ENCODE results near the gene ID3. TPM values are rescaled to one million over a fixed set of nuclear protein-coding genes. Genes with fewer than 3 reads are reported as not detected.
A peak's percentile ranks its signal among the peaks of the same experiment; 100 is the strongest.

ID3 gene
- total RNA-seq, 1 donor from 2014 or later: 13.5 TPM

GRCh38 chr1:23566304-23566703 lies 7.0 kb upstream of the ID3 start:
- no peak for DNase-seq (ENCODE audit: low read depth)

GRCh38 chr1:23565776-23566175 lies 6.5 kb upstream of the ID3 start:
- no peak for DNase-seq (ENCODE audit: low read depth)

DNA sequence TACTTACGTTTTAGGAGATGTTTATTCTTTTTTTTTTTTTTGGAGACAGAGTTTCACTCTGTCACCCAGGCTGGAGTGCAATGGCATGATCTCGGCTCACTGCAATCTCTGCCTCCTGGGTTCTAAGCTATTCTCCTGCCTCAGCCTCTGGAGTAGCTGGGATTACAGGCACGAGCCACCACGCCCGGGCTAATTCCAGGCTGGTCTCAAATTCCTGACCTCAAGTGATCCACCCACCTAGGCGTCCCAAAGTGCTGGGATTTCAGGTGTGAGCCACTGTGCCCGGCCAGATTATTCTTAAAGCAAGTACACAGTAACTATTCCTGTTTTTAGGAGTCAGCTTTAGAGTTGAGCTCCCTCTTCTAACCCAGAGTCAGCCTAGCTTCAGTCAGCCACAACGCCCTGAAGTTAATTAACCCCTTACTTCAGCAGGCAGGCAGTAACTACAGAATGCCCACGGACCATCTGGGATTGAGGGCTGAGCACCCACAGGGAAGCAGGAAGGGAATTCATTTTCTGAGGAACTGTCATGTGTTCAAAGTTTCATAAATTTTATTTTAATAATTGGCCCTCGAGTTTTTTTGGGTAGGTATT lies 5.3 kb upstream of the ID3 start:
- peak; percentile 19 for DNase-seq (ENCODE audit: low read depth)

DNA sequence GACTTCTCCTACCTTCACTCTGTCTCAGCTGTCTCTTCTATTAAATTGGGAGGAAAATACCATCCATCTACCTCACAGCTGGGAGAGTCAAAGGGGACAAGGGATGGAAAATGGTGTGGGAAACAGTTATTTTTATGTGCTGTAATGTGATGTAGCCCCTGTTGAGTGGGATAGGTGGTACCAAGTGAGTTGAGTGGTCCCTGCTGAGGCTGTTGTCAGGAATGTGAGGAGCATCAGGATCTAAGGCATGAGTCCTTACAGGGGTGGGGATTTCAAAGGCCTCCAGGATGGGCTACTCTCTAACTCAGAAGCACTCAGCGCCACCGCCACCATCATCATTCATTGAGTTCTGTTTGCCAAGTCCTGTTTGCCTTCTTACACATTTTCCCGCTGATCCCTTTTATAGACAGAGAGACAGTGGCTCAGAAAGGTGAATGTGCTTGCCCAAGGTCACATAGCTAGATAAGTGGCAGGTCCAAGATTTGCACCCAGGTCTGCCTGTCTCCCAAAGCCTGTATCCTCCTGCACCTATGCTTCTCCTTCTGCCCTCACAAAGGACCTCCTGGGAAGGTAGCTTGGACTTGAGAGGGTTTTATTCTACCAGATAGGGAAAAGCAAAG lies 4.6 kb upstream of the ID3 start:
- DNase-seq (ENCODE audit: low read depth): no peak

DNA sequence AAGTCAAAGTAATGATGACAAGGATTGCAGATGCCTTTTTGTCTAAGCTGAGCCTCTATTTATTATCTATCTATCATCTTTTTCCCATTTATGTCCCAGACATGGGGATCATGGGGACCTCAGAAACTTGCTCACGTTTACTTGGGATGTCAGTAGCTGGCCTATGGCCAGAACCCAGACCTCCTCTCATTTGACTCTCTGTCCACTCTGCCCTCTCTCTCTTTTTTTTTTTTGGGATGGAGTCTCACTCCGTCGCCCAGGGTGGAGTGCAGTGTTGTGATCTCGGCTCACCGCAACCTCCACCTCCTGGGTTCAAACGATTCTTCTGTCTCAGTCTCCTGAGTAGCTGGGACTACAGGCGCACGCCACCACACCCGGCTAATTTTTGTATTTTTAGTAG lies 3.7 kb upstream of the ID3 start:
- no peak for DNase-seq (ENCODE audit: low read depth)

DNA sequence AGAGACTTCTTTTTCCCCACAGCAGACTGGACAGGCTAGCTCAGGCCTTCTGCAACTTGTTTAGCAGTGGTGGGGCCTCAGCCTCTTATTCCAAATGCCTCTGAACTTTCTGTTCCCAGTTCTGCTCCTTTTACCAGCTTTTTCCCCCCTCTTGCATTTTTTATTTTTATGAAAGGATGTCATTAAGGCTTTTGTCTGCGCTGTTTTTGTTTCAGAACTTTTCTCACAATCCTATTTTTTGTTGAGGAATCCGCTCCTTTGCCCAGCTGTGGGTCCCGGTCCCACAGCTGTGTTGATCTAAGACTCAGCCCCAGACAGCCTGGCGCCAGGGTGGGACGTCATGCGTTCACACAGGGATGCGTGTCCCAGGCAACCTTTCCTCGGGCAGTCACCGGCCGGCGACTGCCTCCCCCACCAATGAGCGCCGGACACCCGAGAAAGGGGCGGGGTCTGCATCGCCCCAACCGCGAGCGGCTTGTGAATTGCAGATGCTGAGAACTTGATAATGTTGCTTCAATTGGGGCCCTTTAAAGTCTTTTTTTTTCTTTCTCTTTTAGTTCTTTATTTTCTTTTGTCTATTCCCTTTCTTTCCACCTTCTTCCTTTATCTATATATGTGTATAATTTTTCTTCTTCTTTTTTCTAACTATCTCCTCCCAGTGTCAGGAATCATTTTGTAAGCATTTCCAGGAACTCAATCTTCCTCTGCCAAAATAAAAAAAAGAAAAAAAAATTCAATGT lies 3.0 kb upstream of the ID3 start:
- DNase-seq (ENCODE audit: low read depth): peak; percentile 95

- DNase-seq (ENCODE audit: low read depth): no peak
These were observed 2.5 kb upstream of the ID3 start for GRCh38 chr1:23561813-23562100.

DNA sequence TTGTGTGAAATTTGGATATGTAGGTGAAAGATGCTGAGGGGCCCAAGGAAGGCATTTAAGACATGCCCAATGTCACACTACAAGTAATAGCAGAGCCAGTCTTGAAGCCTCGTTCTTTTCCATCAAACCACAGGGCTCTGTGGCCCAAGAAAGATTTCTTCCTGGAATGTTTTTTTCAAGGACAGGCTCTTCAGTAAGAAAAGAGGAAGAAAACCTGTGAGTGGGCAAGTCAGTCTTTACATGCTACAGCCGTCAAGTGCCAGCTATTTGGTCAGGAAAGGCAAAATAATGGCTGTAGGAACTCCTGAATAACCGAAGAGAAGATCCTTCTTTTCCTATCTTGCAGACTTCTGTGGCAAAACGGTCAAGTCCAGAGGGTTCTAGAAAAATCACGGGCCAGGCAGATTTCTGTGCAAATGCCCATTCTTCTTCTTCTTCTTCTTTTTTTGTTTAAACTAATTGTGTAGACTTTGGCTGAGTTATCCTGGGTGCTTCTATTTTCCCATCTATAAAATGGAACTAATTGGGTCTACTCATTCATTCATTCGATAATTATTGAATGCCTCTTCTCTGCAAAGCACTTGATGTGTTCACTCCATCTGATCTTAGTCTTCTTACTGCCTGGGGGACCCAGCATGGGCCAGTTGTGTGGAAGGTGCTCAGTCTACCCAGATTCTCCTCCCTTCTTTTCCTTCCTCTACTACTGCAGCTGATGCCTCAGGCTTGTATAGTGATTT lies 1.9 kb upstream of the ID3 start:
- no peak for DNase-seq (ENCODE audit: low read depth)

GRCh38 chr1:23559985-23560741 lies 862 bp upstream of the ID3 start:
- DNase-seq (ENCODE audit: low read depth): peak; percentile 26

GRCh38 chr1:23558872-23559135 lies 497 bp downstream of the ID3 start:
- DNase-seq (ENCODE audit: low read depth): no peak

DNA sequence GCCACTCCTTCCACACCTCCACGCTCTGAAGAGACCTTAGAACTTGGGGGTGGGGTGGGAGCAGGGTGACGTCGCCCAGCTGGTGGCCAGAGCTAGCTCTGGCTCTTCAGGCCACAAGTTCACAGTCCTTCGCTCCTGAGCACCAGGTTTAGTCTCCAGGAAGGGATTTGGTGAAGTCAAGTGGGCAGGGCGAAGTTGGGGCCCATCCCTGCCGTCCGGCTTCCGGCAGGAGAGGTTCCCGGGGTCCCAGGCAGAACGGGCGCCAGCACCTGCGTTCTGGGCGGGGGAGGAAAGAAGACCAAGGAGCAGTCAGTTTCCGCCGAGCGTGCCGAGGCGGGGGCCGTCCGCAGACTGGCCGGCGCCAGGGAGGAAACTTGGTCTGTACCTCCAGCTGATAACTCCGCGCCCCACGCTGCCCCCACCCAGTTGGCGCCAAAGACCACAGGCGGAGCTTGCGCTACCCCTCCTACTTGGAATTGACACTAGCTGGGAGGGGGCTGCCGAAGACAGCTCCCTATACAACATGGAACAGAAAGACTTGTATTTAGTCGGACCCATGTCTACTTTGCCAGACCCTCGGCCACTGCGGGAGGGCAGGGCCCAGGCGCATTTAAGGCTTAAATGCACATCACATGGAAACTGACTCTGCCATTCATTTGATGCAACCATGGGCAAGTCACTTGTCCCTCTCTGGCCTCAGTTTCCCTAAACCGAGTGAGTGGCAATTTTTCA lies 995 bp downstream of the ID3 start:
- DNase-seq (ENCODE audit: low read depth): no peak

- no peak for DNase-seq (ENCODE audit: low read depth)
These were observed 1.7 kb downstream of the ID3 start for GRCh38 chr1:23557471-23558124.

- DNase-seq (ENCODE audit: low read depth): no peak
These were observed 2.4 kb downstream of the ID3 start for GRCh38 chr1:23556635-23557470.

DNA sequence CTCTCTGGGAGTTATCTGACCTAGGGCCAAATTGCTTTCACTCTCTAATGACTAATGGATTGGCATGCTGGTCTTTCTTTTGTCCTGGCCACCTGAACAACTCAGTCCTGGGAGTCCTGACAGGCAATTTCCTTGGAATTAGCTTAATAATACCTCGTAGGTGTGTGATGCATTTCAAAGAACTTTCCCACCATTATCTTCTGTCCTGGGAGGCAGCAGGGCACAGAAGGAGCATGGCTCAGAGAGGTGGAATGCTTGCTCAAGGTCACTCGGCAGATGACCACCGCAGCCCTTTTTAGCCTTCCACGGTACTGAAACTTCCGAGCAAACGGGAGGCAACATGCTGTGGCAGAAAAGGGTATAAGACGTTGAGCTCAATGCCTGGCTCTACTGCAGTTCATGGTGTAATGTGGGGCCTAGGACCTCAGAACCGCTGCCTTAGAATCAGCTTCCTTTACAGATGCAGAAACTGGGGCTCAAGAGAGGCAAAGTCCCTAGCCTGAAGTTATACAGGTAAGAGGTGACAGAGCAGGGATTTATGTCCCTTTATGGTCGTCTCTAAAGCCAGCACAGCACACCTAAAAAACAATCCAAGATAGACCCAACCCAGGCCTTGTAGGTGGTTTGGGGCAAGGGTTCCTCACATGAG lies 3.2 kb downstream of the ID3 start:
- peak; percentile 67 for DNase-seq (ENCODE audit: low read depth)

DNA sequence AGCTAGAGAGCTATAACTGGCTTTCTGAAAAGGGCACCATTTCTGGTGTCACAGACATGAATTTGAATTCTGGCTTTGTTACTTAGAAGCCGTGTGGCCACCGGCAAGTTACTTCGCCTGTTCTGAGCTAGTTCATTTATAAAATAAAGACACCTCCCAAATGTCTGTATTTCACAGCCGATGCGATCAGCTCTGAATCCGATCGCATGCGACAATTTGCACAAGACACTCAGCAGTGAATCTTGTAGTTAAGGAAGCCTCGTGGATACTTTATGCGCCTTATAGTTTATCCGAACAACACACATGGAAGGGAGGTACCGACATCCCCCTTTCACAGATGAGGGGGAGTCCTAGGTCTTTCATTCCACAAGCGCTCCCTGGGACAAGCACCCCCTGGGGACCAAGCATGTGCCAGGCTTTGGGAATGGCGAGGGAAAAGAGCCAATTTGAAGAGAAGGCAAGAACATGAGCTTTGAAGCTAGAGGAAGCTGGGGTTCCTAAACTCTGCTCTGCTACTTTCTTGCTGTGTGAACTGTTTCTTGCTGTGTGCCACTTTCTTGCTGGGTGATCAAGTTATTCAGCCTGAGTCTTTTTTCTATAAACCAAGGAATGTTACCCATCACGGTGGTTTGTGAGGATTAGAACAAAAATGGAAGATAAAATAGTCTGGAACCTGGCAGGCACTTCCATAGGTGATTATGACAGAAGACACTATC lies 3.9 kb downstream of the ID3 start:
- DNase-seq (ENCODE audit: low read depth): peak; percentile 55

DNA sequence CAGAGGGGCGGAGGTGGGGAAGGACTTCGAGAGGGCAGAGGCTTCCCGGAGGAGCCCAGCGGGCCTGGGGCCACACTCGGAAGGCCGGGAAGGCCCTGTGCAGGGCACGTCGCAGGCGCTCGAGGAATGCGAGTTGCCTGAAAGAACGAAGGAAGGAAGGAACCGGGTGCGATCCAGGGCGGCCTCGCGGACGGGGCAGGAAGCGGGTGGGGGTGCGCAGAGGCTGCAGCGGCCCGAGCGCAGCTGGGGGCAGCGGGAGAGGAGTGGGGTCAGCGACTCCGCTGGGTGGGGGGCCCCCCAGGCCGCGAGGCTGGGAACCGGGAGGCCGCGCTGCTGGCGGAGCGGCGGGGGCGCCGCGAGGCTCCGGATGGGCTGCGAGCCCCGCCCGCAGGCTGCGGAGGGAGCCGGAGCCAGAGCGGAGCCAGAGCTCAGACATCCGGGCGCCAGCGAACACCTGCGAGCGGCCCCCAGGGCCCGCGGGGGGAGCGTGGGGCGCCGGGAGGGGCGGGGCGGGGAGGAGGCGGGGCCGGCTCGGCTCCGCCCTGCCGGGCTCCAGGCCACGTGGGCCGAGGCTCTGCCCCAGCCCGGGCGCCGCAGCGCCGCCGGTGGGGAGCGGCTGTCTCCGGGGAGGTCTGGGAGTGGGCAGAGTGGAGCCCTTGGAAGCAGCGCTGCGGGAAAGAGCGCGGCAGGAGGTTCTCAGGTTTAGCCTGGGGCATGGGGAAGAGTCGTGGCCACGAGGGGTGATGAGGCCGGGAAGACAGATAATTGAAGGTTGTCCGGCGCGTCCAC lies 4.6 kb downstream of the ID3 start:
- DNase-seq (ENCODE audit: low read depth): peak; percentile 89

- DNase-seq (ENCODE audit: low read depth): no peak
These were observed 5.2 kb downstream of the ID3 start for GRCh38 chr1:23554127-23554480.
